GM23248 (cell line): ENCODE measurements around the gene TMEM178B. TPM values are rescaled to one million over a fixed set of nuclear protein-coding genes. Genes with fewer than 3 reads are reported as not detected.

Experiments
- DNase-seq: peaks from one replicate; pipeline ENCODE4 v3.0.0-alpha.2; 2015
- H2AFZ ChIP-seq: fragments of 200-600 bp; sonication (generic); 2 replicates; pipeline ENCODE4 v1.6.1; 2016; ENCODE audit warnings: antibody characterized with exemption
- H3F3A ChIP-seq: fragments of 200-600 bp; sonication (generic); 2 replicates; pipeline ENCODE4 v1.6.1; 2016; ENCODE audit warnings: mild to moderate bottlenecking, antibody characterized with exemption, mixed run types; ENCODE audit not compliant: insufficient read depth
- H3K27ac ChIP-seq: fragments of 200-600 bp; sonication (generic); 2 replicates; pipeline ENCODE4 v1.5.1; 2016; ENCODE audit warnings: mild to moderate bottlenecking
- H3K27me3 ChIP-seq: fragments of 200-600 bp; sonication (generic); replicated peaks from 2 replicates; pipeline ENCODE4 v1.6.1; 2016; ENCODE audit warnings: mild to moderate bottlenecking; ENCODE audit not compliant: insufficient read depth
- H3K36me3 ChIP-seq: fragments of 200-600 bp; sonication (generic); 2 replicates; pipeline ENCODE4 v1.6.1; 2016; ENCODE audit warnings: low read depth, mild to moderate bottlenecking
- H3K4me1 ChIP-seq: fragments of 200-600 bp; sonication (generic); 2 replicates; pipeline ENCODE4 v1.6.1; 2016; ENCODE audit warnings: mild to moderate bottlenecking; ENCODE audit not compliant: insufficient read depth
- H3K4me2 ChIP-seq: fragments of 200-600 bp; sonication (generic); one replicate; pipeline ENCODE4 v1.6.1; 2016; ENCODE audit warnings: mild to moderate bottlenecking; ENCODE audit not compliant: unreplicated experiment
- H3K4me3 ChIP-seq: fragments of 200-600 bp; sonication (generic); 2 replicates; pipeline ENCODE4 v1.5.1; 2016; ENCODE audit warnings: mild to moderate bottlenecking
- H3K79me2 ChIP-seq: fragments of 200-600 bp; sonication (generic); 2 replicates; pipeline ENCODE4 v1.6.1; 2016; ENCODE audit warnings: mild to moderate bottlenecking; ENCODE audit not compliant: insufficient read depth
- H3K9ac ChIP-seq: fragments of 200-600 bp; sonication (generic); 2 replicates; pipeline ENCODE4 v1.6.1; 2016; ENCODE audit warnings: mild to moderate bottlenecking
- H3K9me2 ChIP-seq: fragments of 200-600 bp; sonication (generic); 2 replicates; pipeline ENCODE4 v1.6.1; 2016; ENCODE audit warnings: mixed run types, mild to moderate bottlenecking, moderate library complexity; ENCODE audit not compliant: insufficient read depth
- H3K9me3 ChIP-seq: fragments of 200-600 bp; sonication (generic); one replicate; pipeline ENCODE4 v1.6.1; 2017; ENCODE audit warnings: low read depth
- H4K20me1 ChIP-seq: fragments of 200-600 bp; sonication (generic); 2 replicates; pipeline ENCODE4 v1.6.0; 2016; ENCODE audit not compliant: insufficient read depth
- EZH2 ChIP-seq: fragments of 200-600 bp; sonication (generic); IDR thresholded peaks from 2 replicates; pipeline ENCODE4 v1.6.1; 2018; ENCODE audit warnings: antibody characterized with exemption, mild to moderate bottlenecking; ENCODE audit not compliant: insufficient read depth, poor library complexity, severe bottlenecking
- EZH2phosphoT487 ChIP-seq: fragments of 200-600 bp; sonication (generic); IDR thresholded peaks from 2 replicates; pipeline ENCODE4 v1.6.1; 2018; ENCODE audit warnings: antibody characterized with exemption, moderate library complexity, mild to moderate bottlenecking, low read depth; ENCODE audit not compliant: insufficient read depth
- WGBS, 2 experiments: methylation state at CpG; one replicate each; pipeline ENCODE4 v1.1.6; 2015 to 2017; ENCODE audit warnings: low lambda C conversion rate in 2 of 2, low coverage in 1 of 2; ENCODE audit errors: missing lambda C conversion rate in 2 of 2; 5-methylcytosine and 5-hydroxymethylcytosine counted together
- in situ Hi-C: fragments of 300-500 bp; cut with MboI; formaldehyde crosslinking; loops from 2 replicates; pipeline ENCODE4 v1.15.0; 2020
- polyA plus RNA-seq: library from polyadenylated mRNA; unstranded; fragments of >200 nt; fragmentation: Nextera tagmentation; extraction: Ambion mirVana; gene quantifications from 2 replicates; pipeline ENCODE4 v1.2.1, GENCODE V29; 2016
- total RNA-seq: library from RNA; depleted of rRNA; stranded (reverse); fragments of >200 nt; shearing (Covaris generic); gene quantifications from 2 replicates; pipeline ENCODE4 v1.2.3, GENCODE V29; 2014

TMEM178B gene
- total and polyA plus RNA-seq, 2 experiments from 2014 or later, result 0.05 to 0.22 TPM

DNA sequence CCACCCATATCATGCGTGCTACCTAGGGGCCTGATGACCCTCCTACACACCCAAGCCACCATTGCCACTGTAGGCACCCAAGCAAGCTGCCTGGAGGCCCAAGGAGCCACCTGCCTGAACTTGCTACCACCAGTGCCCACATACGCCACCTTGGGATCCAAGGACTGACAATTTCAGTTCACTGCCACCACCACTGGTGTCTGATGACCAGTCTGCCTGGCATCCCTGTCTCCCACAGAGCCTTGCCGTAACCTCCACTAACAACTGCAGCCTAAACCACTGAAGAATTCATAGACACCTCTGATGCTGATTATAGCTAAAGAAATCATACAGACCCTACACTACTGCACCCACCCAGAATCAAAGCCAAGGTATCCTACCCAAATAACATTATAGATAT is 58.8 kb downstream of the TMEM178B start:
- H3K9me2 ChIP-seq, result no peaks in the 10 kb centered on the region
- no peaks in the 10 kb centered on the region for H3F3A ChIP-seq
- no peak overlapping the region for H2AFZ ChIP-seq
- H3K79me2 ChIP-seq, result no peaks in the 10 kb centered on the region
- WGBS, 2 experiments, result 31 to 33% methylated on average over 3 of the region's 3 CpGs
- no peak overlapping the region for H3K4me3 ChIP-seq
- no peak overlapping the region for H3K9ac ChIP-seq
- DNase-seq, result no peak
- in situ Hi-C loops, result no loop called here
- no peak overlapping the region for H3K27ac ChIP-seq
- TF ChIP-seq EZH2phosphoT487, result no peak
- no peak for TF ChIP-seq EZH2
- H3K27me3 ChIP-seq, result no peaks in the 10 kb centered on the region
- H3K4me1 ChIP-seq, result no peaks in the 10 kb centered on the region
- no peaks in the 10 kb centered on the region for H3K9me3 ChIP-seq
- no peak overlapping the region for H3K4me2 ChIP-seq
- H4K20me1 ChIP-seq, result no peaks in the 10 kb centered on the region
- no peaks in the 10 kb centered on the region for H3K36me3 ChIP-seq

DNA sequence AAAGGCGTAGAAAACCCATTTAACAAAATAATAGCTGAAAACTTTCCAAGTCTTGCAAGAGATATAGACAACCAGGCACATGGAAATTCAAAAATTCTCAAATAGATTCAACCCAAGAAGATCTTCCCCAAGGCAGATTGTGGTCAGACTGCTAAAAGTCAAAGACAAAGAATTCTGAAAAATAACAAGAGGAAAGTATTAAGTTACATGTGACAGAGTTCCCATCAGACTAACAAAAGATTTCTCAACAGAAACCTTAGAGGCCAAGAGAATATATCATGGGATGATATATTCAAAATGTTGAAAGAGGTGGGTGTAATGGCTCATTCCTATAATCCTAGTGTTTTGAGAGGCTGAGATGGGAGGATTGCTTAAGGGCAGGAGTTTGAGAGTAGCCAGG is 59.8 kb downstream of the TMEM178B start:
- Histone ChIP-seq H2AFZ (no peak overlapping the region), H3K4me3 (no peak overlapping the region), H3K4me1 (no peaks in the 10 kb centered on the region), H3K36me3 (no peaks in the 10 kb centered on the region), H3K9me3 (no peaks in the 10 kb centered on the region), H3K9ac (no peak overlapping the region), H3F3A (no peaks in the 10 kb centered on the region), H4K20me1 (no peaks in the 10 kb centered on the region), H3K9me2 (no peaks in the 10 kb centered on the region), H3K27ac (no peak overlapping the region), H3K27me3 (no peaks in the 10 kb centered on the region), H3K79me2 (no peaks in the 10 kb centered on the region), H3K4me2 (no peak overlapping the region)
- 15 to 17% methylated on average over 1 of the region's 1 CpG for WGBS, 2 experiments
- in situ Hi-C loops, result no loop called here
- TF ChIP-seq EZH2phosphoT487, result no peak
- no peak for TF ChIP-seq EZH2
- no peak for DNase-seq

DNA sequence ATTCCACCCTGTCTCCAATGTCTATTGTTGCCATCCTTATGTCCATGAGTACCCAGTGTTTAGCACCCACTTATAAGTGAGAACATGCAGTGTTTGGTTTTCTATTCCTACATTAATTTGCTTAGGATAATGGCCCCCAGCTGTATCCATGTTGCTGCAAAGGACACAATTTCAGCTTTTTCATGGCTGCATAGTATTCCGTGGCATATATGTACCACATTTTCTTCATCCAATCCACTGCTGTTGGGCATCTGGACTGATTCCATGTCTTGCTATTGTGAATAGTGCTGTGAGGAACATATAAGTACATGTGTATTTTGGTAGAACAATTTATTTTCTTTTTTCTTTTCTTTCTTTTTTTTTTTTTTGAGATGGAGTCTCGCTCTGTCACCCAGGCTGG is 68.2 kb downstream of the TMEM178B start:
- Histone ChIP-seq H3K4me1 (no peaks in the 10 kb centered on the region), H3K79me2 (no peaks in the 10 kb centered on the region), H2AFZ (no peak overlapping the region), H3K36me3 (no peaks in the 10 kb centered on the region), H3K9me2 (no peaks in the 10 kb centered on the region), H3K4me3 (no peak overlapping the region), H3F3A (no peaks in the 10 kb centered on the region), H3K4me2 (no peak overlapping the region), H3K9me3 (no peaks in the 10 kb centered on the region), H3K27ac (no peak overlapping the region), H3K27me3 (no peaks in the 10 kb centered on the region), H3K9ac (no peak overlapping the region), H4K20me1 (no peaks in the 10 kb centered on the region)
- in situ Hi-C loops, result no loop called here
- 13% methylated on average over 2 of the region's 2 CpGs for WGBS, 2 experiments
- no peak for TF ChIP-seq EZH2phosphoT487
- TF ChIP-seq EZH2, result no peak
- no peak for DNase-seq

DNA sequence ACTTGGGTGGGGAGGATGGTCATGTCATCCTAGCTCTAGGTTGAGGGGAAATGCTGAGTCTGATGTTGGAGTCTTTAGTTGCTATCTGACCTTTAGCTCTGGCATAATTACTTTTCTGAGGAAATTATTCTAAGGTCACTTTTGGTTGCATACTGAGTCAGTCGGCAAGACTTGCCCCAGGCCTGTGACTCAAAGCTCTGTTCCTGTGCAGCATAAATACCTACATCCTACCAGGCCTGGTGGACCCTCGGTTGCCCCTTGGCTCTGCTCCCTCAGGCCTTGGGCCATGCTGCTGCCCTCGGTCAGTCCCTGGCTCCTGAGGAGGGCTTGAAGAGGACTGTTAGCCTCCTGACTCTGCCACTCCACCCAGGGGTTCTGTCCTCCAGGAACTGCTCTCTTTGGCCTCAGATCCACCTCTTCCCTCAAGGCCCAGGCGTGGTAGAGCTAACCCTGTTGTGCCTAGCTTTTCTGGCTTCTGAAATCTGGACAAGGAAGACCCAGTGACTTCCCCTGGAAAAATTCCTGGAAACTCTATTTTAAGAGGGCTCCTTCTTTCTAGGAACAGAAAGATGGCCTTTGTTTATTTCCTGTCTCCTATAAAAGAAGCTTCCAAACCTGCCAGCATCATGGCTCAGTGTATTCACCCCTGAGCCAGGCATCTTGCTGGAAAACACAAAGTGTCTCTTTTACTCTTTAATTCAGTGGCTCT is 71.2 kb downstream of the TMEM178B start:
- TF ChIP-seq EZH2phosphoT487 (no peak), EZH2 (no peak)
- no peaks in the 10 kb centered on the region for H3F3A ChIP-seq
- H3K9ac ChIP-seq, result no peak overlapping the region
- WGBS, 2 experiments, result 10 to 14% methylated on average over 4 of the region's 4 CpGs
- in situ Hi-C loops, result no loop called here
- H3K79me2 ChIP-seq, result no peaks in the 10 kb centered on the region
- no peaks in the 10 kb centered on the region for H3K9me3 ChIP-seq
- no peak for DNase-seq
- H3K9me2 ChIP-seq, result no peaks in the 10 kb centered on the region
- H2AFZ ChIP-seq, result no peak overlapping the region
- H3K36me3 ChIP-seq, result no peaks in the 10 kb centered on the region
- no peak overlapping the region for H3K4me3 ChIP-seq
- H3K27ac ChIP-seq, result no peak overlapping the region
- no peaks in the 10 kb centered on the region for H3K27me3 ChIP-seq
- no peaks in the 10 kb centered on the region for H3K4me1 ChIP-seq
- H4K20me1 ChIP-seq, result no peaks in the 10 kb centered on the region
- no peak overlapping the region for H3K4me2 ChIP-seq
